A673 (cell line): ENCODE data around the gene TSPAN13. TPM values are rescaled to one million over a fixed set of nuclear protein-coding genes. Genes with fewer than 3 reads are reported as not detected.

Source experiments
- BruUV-seq: library from RNA; stranded (reverse); fragments of 400-500 nt; replicated peaks from 2 replicates; lab custom pipeline; 2021; lab: Mats Ljungman, UMichigan
- CTCF ChIA-PET: fragments of 300-600 bp; sonication (Branson Sonifier 250); formaldehyde crosslinking; loops from one replicate; lab custom pipeline; 2022; ENCODE audit warnings: antibody characterized with exemption; lab: Charles Lee
- POLR2A ChIA-PET: fragments of 300-600 bp; sonication (Branson Sonifier 250); formaldehyde crosslinking; loops from one replicate; lab custom pipeline; 2022; ENCODE audit warnings: antibody characterized with exemption; ENCODE audit not compliant: low non-redundant PET; lab: Charles Lee
- DNase-seq: peaks from one replicate; pipeline ENCODE4 v3.0.0-alpha.2; 2015; ENCODE audit warnings: low spot score
- H3K27ac ChIP-seq: fragments of 200-600 bp; sonication (generic); 2 replicates; pipeline ENCODE4 v1.5.1; 2016; ENCODE audit warnings: mixed run types, low read depth, mild to moderate bottlenecking, mixed read lengths, antibody characterized with exemption, low read length; ENCODE audit not compliant: poor library complexity, severe bottlenecking
- H3K27me3 ChIP-seq: fragments of 200-600 bp; sonication (generic); replicated peaks from 2 replicates; pipeline ENCODE4 v1.6.1; 2017; ENCODE audit warnings: mixed run types, low read depth, mild to moderate bottlenecking, mixed read lengths, antibody characterized with exemption, low read length; ENCODE audit not compliant: insufficient read depth, poor library complexity
- H3K36me3 ChIP-seq: fragments of 200-600 bp; sonication (generic); 2 replicates; pipeline ENCODE4 v1.6.1; 2016; ENCODE audit warnings: mixed run types, mild to moderate bottlenecking, mixed read lengths, antibody characterized with exemption, low read length; ENCODE audit not compliant: insufficient read depth, poor library complexity, severe bottlenecking
- H3K4me1 ChIP-seq: fragments of 200-600 bp; sonication (generic); 2 replicates; pipeline ENCODE4 v1.6.1; 2017; ENCODE audit warnings: mixed run types, mild to moderate bottlenecking, mixed read lengths, antibody characterized with exemption, low read length; ENCODE audit not compliant: insufficient read depth, poor library complexity, severe bottlenecking
- H3K4me3 ChIP-seq: fragments of 200-600 bp; sonication (generic); 2 replicates; pipeline ENCODE4 v1.5.1; 2016; ENCODE audit warnings: low read depth, mixed run types, mild to moderate bottlenecking, mixed read lengths, low read length; ENCODE audit not compliant: poor library complexity, severe bottlenecking
- H3K9me3 ChIP-seq: fragments of 200-600 bp; sonication (generic); 2 replicates; pipeline ENCODE4 v1.6.1; 2016; ENCODE audit warnings: mixed run types, low read depth, mild to moderate bottlenecking, mixed read lengths, antibody characterized with exemption, low read length; ENCODE audit not compliant: poor library complexity, severe bottlenecking
- EZH2 ChIP-seq: fragments of 200-600 bp; sonication (generic); IDR thresholded peaks from 2 replicates; pipeline ENCODE4 v1.6.1; 2017; ENCODE audit warnings: borderline replicate concordance, low read depth, mild to moderate bottlenecking, mixed read lengths, antibody characterized with exemption, low read length; ENCODE audit not compliant: poor library complexity, severe bottlenecking
- intact Hi-C: fragments of 100-400 bp; cut with micrococcal nuclease; formaldehyde crosslinking; loops from one replicate; pipeline ENCODE4 v1.10.0; 2022; ENCODE audit not compliant: unreplicated experiment
- total RNA-seq: library from RNA; stranded (reverse); gene quantifications from 2 replicates; pipeline ENCODE4 v1.2.3, GENCODE V29; 2021
- TF ChIP-seq, protein P1 (sequence below): fragments of 300-800, 200-600 bp; sonication (generic); conservative IDR thresholded peaks from 2 replicates; pipeline ENCODE4 v1.5.1; 2017; ENCODE audit warnings: low read depth, mild to moderate bottlenecking, antibody characterized with exemption, low read length, moderate library complexity, mixed read lengths

TSPAN13 gene
- total RNA-seq, 1 experiment from 2014 or later = 157 TPM

DNA sequence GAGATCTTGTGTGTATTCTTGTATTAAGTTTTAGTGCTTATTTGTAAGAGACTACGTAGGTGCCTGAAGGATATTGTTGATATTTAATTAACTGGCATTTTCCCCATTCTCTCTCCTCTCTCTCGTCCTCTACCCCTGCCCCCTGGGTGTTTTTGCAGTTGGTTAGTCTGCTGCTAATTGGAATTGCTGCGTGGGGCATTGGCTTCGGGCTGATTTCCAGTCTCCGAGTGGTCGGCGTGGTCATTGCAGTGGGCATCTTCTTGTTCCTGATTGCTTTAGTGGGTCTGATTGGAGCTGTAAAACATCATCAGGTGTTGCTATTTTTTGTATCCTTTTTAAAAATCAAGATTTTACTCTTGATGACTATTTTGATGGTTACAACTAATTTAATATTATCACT is 22.5 kb downstream of the TSPAN13 start:
- intact Hi-C loops = no loop called here
- POLR2A ChIA-PET = no interaction called here
- Histone ChIP-seq H3K4me3 (no peak overlapping the region), H3K27me3 (no peaks in the 10 kb centered on the region), H3K9me3 (no peaks in the 10 kb centered on the region), H3K27ac (no peak overlapping the region), H3K36me3 (no peaks in the 10 kb centered on the region), H3K4me1 (peaks cover 36% of the 10 kb centered on the region)
- DNase-seq = no peak
- BruUV-seq = no TSS peak
- no peak for TF ChIP-seq EZH2
- TF ChIP-seq, protein P1, sequence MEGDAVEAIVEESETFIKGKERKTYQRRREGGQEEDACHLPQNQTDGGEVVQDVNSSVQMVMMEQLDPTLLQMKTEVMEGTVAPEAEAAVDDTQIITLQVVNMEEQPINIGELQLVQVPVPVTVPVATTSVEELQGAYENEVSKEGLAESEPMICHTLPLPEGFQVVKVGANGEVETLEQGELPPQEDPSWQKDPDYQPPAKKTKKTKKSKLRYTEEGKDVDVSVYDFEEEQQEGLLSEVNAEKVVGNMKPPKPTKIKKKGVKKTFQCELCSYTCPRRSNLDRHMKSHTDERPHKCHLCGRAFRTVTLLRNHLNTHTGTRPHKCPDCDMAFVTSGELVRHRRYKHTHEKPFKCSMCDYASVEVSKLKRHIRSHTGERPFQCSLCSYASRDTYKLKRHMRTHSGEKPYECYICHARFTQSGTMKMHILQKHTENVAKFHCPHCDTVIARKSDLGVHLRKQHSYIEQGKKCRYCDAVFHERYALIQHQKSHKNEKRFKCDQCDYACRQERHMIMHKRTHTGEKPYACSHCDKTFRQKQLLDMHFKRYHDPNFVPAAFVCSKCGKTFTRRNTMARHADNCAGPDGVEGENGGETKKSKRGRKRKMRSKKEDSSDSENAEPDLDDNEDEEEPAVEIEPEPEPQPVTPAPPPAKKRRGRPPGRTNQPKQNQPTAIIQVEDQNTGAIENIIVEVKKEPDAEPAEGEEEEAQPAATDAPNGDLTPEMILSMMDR = no peak
- CTCF ChIA-PET = no interaction called here

GRCh38 chr7:16778476-16778875 is 24.9 kb downstream of the TSPAN13 start:
- H3K4me3 ChIP-seq = no peak overlapping the region
- no peaks in the 10 kb centered on the region for H3K9me3 ChIP-seq
- no peak for DNase-seq
- ChIA-PET CTCF (no interaction called here), POLR2A (no interaction called here)
- peaks cover 21% of the 10 kb centered on the region for H3K4me1 ChIP-seq
- no peaks in the 10 kb centered on the region for H3K27me3 ChIP-seq
- H3K27ac ChIP-seq = no peak overlapping the region
- BruUV-seq = no TSS peak
- intact Hi-C loops = no loop called here
- no peak for TF ChIP-seq EZH2
- TF ChIP-seq, protein P1 = no peak
- H3K36me3 ChIP-seq = peaks cover 16% of the 10 kb centered on the region

DNA sequence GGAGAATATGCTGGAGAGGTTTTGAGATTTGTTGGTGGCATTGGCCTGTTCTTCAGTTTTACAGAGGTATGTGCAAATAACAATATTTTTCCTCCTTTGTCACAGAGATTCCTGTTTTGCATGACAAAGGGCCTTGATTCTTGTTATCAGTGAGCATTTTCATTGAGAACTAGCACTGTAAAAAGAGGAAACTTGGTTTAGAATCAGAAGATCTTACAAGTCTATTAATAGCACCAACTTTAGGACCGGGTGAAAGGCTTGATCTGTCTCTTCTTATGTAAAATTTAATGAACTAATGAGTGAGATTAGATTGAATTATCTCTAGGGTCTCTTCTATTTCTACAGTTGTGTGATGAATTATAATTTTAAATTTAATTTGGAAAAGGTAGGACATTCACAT is 25.5 kb downstream of the TSPAN13 start:
- H3K4me3 ChIP-seq = no peak overlapping the region
- DNase-seq = no peak
- peaks cover 16% of the 10 kb centered on the region for H3K4me1 ChIP-seq
- H3K27me3 ChIP-seq = no peaks in the 10 kb centered on the region
- no TSS peak for BruUV-seq
- H3K36me3 ChIP-seq = peaks cover 22% of the 10 kb centered on the region
- CTCF ChIA-PET = no interaction called here
- TF ChIP-seq, protein P1 = no peak
- TF ChIP-seq EZH2 = no peak
- intact Hi-C loops = no loop called here
- POLR2A ChIA-PET = no interaction called here
- no peaks in the 10 kb centered on the region for H3K9me3 ChIP-seq
- no peak overlapping the region for H3K27ac ChIP-seq
